HPDE6-E6E7 (cell line): ENCODE data around the gene FCHO2.
A peak's percentile ranks its signal among the peaks of the same experiment; 100 is the strongest.
"Not testable (repeated sequence)": the region's sequence is repeated elsewhere in the genome, so short reads cannot be mapped to it uniquely, and the experiment has no call there.

Source experiments
- DNase-seq: peaks from one replicate; pipeline ENCODE4 v3.0.0; 2011; ENCODE audit warnings: missing footprints; ENCODE audit errors: extremely low spot score

FCHO2 gene

GRCh38 chr5:72956324-72957140 is 691 bp downstream of the FCHO2 start:
- DNase-seq: no peak

- DNase-seq: no peak
Observed at GRCh38 chr5:72957337-72957736, 1.5 kb downstream of the FCHO2 start.

GRCh38 chr5:72959257-72959656 is 3.4 kb downstream of the FCHO2 start:
- no peak for DNase-seq

GRCh38 chr5:72974481-72974880 is 18.6 kb downstream of the FCHO2 start:
- not testable (repeated sequence) for DNase-seq

GRCh38 chr5:72976810-72977209 is 21.0 kb downstream of the FCHO2 start:
- not testable (repeated sequence) for DNase-seq

GRCh38 chr5:72985719-72986118 is 29.9 kb downstream of the FCHO2 start:
- DNase-seq: no peak

- DNase-seq: no peak
Observed at GRCh38 chr5:72988769-72989168, 32.9 kb downstream of the FCHO2 start.

- DNase-seq: no peak
Observed at GRCh38 chr5:72991394-72991793, 35.6 kb downstream of the FCHO2 start.

- DNase-seq: no peak
Observed at GRCh38 chr5:72994578-72994977, 38.7 kb downstream of the FCHO2 start.

GRCh38 chr5:72996632-72997031 is 40.8 kb downstream of the FCHO2 start:
- DNase-seq: no peak

GRCh38 chr5:72999916-73000315 is 44.1 kb downstream of the FCHO2 start:
- DNase-seq: no peak

- DNase-seq: no peak
Observed at GRCh38 chr5:73005886-73006285, 50.0 kb downstream of the FCHO2 start.

GRCh38 chr5:73007051-73007450 is 51.2 kb downstream of the FCHO2 start:
- no peak for DNase-seq

GRCh38 chr5:73008831-73009230 is 53.0 kb downstream of the FCHO2 start:
- DNase-seq: no peak

- not testable (repeated sequence) for DNase-seq
Observed at GRCh38 chr5:73011612-73012011, 55.8 kb downstream of the FCHO2 start.

GRCh38 chr5:73018892-73019291 is 63.1 kb downstream of the FCHO2 start:
- DNase-seq: no peak

- DNase-seq: no peak
Observed at GRCh38 chr5:73019766-73020165, 63.9 kb downstream of the FCHO2 start.

GRCh38 chr5:73022471-73023169 is 66.8 kb downstream of the FCHO2 start:
- no peak for DNase-seq

GRCh38 chr5:73024946-73025544 is 69.2 kb downstream of the FCHO2 start:
- DNase-seq: peak; percentile 5

GRCh38 chr5:73027361-73027760 is 71.5 kb downstream of the FCHO2 start:
- DNase-seq: no peak

GRCh38 chr5:73027816-73028215 is 72.0 kb downstream of the FCHO2 start:
- DNase-seq: no peak

- DNase-seq: no peak
Observed at GRCh38 chr5:73028991-73029595, 73.3 kb downstream of the FCHO2 start.
